HepG2 (cell line): ENCODE data around the gene ADAM15. TPM values are rescaled to one million over a fixed set of nuclear protein-coding genes. Genes with fewer than 3 reads are reported as not detected.

Experiments used
- EZH2 ChIP-seq: conservative IDR thresholded peaks from 2 replicates; pipeline ENCODE4 v1.6.1; 2012; ENCODE audit warnings: mild to moderate bottlenecking, low read depth, low read length, moderate library complexity
- FOXC1 ChIP-seq: sonication (generic); formaldehyde crosslinking; IDR thresholded peaks from 2 replicates; pipeline ENCODE4 v1.8.0; 2022; ENCODE audit warnings: mild to moderate bottlenecking, missing genetic modification reagents, borderline replicate concordance
- KLF15 ChIP-seq: sonication (generic); formaldehyde crosslinking; IDR thresholded peaks from 2 replicates; pipeline ENCODE4 v1.8.1; 2023; ENCODE audit warnings: borderline replicate concordance, mild to moderate bottlenecking, inconsistent platforms, missing genetic modification reagents, mixed read lengths
- KLF9 ChIP-seq: IDR thresholded peaks from 2 replicates; pipeline ENCODE4 v1.6.1; 2016; ENCODE audit warnings: low read depth
- ZC3H4 ChIP-seq: sonication (generic); formaldehyde crosslinking; IDR thresholded peaks from 2 replicates; pipeline ENCODE4 v1.4.0; 2020; ENCODE audit warnings: missing genetic modification reagents, borderline replicate concordance
- ZNF256 ChIP-seq: sonication (generic); formaldehyde crosslinking; conservative IDR thresholded peaks from 2 replicates; pipeline ENCODE4 v1.4.0; 2020; ENCODE audit warnings: missing genetic modification reagents
- ZNF326 ChIP-seq: sonication (generic); formaldehyde crosslinking; IDR thresholded peaks from 2 replicates; pipeline ENCODE4 v1.4.0; 2020; ENCODE audit warnings: missing genetic modification reagents, borderline replicate concordance
- ZNF343 ChIP-seq: sonication (generic); formaldehyde crosslinking; IDR thresholded peaks from 2 replicates; pipeline ENCODE4 v1.4.0; 2020; ENCODE audit warnings: mild to moderate bottlenecking, missing genetic modification reagents
- polyA plus RNA-seq, 8 experiments: library from polyadenylated mRNA; depleted of rRNA in 3 of 8; stranded (reverse) in 7 of 8; unstranded in 1 of 8; fragments of >200 nt; fragmentation: Illumina TruSeq in 4 of 8; extraction: Trizol in 4 of 8; gene quantifications; 2 replicates each; pipeline versions ENCODE4 v1.2.1 to v1.2.3, GENCODE V29; 2011 to 2016; ENCODE audit warnings: low read depth in 4 of 8, missing spikeins in 1 of 8, mixed read lengths in 1 of 8; ENCODE audit not compliant: insufficient read depth in 1 of 8
- total RNA-seq, 5 experiments: library from RNA; depleted of rRNA; stranded (reverse); fragments of >200 nt; fragmentation: Illumina TruSeq; extraction: Trizol; gene quantifications; 2 replicates each; pipeline ENCODE4 v1.2.3, GENCODE V29; 2016; ENCODE audit warnings: low read depth in 1 of 5
- TF ChIP-seq, protein P1 (sequence below): IDR thresholded peaks from 2 replicates; pipeline ENCODE4 v1.6.1; 2016; ENCODE audit warnings: low read depth, missing genetic modification reagents, missing compliant biosample characterization
- TF ChIP-seq, protein P2 (sequence below): sonication (generic); formaldehyde crosslinking; IDR thresholded peaks from 2 replicates; pipeline ENCODE4 v1.4.0; 2020; ENCODE audit warnings: missing genetic modification reagents
- TF ChIP-seq, protein P3 (sequence below): sonication (generic); formaldehyde crosslinking; IDR thresholded peaks from 2 replicates; pipeline ENCODE4 v1.5.0; 2020; ENCODE audit warnings: mild to moderate bottlenecking, missing genetic modification reagents, borderline replicate concordance

Gene ADAM15
- total and polyA plus RNA-seq, 2 of the 13 experiments (the other 11 are each of a cell fraction or from before 2014, with no cell fraction given): 17.9 to 25.6 TPM

DNA sequence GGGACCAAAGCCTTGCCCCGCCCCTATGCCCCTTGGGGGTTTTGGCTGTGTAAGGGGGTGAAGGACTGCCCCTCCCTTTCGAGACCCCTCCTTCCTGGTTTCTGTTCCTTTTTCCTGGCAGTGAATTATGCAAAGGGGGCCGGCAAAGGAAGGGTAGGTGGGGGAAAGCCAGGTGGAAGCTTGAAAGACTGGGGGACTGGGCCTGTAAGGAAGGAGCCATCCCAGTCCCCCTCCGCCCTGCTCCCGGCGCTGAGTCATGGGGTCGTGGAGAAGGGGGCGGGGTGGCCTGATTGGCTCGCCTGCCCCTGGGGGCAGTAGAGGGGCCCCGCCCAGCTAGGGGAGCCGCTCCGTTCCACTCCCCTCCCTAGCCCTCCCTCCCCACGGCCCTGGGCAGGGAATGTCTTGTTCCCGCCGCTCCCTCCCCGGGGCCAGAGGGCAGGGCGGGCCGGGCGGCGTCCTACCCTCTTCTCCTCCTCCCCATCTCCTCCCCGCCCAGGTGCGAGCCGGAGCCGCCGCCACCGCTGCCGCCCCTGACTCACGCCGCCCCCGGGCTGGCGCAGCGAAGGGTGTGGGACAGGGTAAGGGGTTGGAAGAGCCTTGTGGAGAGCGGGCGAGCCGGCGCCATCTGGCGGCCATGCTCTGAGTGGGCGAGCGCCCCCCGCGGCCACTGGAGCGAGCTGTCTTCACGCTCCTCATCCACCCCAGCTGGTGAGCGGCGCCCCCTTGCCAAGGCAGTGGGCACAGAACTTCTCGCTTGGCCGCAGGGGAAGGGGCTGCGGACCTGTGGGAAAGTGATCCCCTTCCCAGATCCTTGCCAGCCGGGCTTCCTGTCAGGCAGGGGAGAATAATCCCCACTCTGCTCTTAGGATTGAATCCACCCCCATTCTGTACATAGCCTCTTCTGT lies 33.8 kb upstream of the ADAM15 start (continued):
- TF ChIP-seq, protein P1, sequence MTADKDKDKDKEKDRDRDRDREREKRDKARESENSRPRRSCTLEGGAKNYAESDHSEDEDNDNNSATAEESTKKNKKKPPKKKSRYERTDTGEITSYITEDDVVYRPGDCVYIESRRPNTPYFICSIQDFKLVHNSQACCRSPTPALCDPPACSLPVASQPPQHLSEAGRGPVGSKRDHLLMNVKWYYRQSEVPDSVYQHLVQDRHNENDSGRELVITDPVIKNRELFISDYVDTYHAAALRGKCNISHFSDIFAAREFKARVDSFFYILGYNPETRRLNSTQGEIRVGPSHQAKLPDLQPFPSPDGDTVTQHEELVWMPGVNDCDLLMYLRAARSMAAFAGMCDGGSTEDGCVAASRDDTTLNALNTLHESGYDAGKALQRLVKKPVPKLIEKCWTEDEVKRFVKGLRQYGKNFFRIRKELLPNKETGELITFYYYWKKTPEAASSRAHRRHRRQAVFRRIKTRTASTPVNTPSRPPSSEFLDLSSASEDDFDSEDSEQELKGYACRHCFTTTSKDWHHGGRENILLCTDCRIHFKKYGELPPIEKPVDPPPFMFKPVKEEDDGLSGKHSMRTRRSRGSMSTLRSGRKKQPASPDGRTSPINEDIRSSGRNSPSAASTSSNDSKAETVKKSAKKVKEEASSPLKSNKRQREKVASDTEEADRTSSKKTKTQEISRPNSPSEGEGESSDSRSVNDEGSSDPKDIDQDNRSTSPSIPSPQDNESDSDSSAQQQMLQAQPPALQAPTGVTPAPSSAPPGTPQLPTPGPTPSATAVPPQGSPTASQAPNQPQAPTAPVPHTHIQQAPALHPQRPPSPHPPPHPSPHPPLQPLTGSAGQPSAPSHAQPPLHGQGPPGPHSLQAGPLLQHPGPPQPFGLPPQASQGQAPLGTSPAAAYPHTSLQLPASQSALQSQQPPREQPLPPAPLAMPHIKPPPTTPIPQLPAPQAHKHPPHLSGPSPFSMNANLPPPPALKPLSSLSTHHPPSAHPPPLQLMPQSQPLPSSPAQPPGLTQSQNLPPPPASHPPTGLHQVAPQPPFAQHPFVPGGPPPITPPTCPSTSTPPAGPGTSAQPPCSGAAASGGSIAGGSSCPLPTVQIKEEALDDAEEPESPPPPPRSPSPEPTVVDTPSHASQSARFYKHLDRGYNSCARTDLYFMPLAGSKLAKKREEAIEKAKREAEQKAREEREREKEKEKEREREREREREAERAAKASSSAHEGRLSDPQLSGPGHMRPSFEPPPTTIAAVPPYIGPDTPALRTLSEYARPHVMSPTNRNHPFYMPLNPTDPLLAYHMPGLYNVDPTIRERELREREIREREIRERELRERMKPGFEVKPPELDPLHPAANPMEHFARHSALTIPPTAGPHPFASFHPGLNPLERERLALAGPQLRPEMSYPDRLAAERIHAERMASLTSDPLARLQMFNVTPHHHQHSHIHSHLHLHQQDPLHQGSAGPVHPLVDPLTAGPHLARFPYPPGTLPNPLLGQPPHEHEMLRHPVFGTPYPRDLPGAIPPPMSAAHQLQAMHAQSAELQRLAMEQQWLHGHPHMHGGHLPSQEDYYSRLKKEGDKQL (CRISPR knock-in tag): peak; percentile 53; the same call in 1 of the 2 replicates
- TF ChIP-seq KLF15 (CRISPR knock-in tag) (no peak), ZC3H4 (CRISPR knock-in tag) (no peak), ZNF343 (0 out of 2 replicates have a peak, but pooled peaks have one; percentile 23), EZH2 (no peak), ZNF326 (no peak; the same call in 1 of the 2 replicates), FOXC1 (CRISPR knock-in tag) (peak; percentile 88), KLF9 (CRISPR knock-in tag) (peak; percentile 91; the same call in 1 of the 2 replicates), ZNF256 (CRISPR knock-in tag) (peak; percentile 67; the same call in 1 of the 2 replicates)
- TF ChIP-seq, protein P2, sequence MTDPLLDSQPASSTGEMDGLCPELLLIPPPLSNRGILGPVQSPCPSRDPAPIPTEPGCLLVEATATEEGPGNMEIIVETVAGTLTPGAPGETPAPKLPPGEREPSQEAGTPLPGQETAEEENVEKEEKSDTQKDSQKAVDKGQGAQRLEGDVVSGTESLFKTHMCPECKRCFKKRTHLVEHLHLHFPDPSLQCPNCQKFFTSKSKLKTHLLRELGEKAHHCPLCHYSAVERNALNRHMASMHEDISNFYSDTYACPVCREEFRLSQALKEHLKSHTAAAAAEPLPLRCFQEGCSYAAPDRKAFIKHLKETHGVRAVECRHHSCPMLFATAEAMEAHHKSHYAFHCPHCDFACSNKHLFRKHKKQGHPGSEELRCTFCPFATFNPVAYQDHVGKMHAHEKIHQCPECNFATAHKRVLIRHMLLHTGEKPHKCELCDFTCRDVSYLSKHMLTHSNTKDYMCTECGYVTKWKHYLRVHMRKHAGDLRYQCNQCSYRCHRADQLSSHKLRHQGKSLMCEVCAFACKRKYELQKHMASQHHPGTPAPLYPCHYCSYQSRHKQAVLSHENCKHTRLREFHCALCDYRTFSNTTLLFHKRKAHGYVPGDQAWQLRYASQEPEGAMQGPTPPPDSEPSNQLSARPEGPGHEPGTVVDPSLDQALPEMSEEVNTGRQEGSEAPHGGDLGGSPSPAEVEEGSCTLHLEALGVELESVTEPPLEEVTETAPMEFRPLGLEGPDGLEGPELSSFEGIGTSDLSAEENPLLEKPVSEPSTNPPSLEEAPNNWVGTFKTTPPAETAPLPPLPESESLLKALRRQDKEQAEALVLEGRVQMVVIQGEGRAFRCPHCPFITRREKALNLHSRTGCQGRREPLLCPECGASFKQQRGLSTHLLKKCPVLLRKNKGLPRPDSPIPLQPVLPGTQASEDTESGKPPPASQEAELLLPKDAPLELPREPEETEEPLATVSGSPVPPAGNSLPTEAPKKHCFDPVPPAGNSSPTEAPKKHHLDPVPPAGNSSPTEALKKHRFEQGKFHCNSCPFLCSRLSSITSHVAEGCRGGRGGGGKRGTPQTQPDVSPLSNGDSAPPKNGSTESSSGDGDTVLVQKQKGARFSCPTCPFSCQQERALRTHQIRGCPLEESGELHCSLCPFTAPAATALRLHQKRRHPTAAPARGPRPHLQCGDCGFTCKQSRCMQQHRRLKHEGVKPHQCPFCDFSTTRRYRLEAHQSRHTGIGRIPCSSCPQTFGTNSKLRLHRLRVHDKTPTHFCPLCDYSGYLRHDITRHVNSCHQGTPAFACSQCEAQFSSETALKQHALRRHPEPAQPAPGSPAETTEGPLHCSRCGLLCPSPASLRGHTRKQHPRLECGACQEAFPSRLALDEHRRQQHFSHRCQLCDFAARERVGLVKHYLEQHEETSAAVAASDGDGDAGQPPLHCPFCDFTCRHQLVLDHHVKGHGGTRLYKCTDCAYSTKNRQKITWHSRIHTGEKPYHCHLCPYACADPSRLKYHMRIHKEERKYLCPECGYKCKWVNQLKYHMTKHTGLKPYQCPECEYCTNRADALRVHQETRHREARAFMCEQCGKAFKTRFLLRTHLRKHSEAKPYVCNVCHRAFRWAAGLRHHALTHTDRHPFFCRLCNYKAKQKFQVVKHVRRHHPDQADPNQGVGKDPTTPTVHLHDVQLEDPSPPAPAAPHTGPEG (CRISPR knock-in tag): no peak; the same call in 1 of the 2 replicates
- TF ChIP-seq, protein P3, sequence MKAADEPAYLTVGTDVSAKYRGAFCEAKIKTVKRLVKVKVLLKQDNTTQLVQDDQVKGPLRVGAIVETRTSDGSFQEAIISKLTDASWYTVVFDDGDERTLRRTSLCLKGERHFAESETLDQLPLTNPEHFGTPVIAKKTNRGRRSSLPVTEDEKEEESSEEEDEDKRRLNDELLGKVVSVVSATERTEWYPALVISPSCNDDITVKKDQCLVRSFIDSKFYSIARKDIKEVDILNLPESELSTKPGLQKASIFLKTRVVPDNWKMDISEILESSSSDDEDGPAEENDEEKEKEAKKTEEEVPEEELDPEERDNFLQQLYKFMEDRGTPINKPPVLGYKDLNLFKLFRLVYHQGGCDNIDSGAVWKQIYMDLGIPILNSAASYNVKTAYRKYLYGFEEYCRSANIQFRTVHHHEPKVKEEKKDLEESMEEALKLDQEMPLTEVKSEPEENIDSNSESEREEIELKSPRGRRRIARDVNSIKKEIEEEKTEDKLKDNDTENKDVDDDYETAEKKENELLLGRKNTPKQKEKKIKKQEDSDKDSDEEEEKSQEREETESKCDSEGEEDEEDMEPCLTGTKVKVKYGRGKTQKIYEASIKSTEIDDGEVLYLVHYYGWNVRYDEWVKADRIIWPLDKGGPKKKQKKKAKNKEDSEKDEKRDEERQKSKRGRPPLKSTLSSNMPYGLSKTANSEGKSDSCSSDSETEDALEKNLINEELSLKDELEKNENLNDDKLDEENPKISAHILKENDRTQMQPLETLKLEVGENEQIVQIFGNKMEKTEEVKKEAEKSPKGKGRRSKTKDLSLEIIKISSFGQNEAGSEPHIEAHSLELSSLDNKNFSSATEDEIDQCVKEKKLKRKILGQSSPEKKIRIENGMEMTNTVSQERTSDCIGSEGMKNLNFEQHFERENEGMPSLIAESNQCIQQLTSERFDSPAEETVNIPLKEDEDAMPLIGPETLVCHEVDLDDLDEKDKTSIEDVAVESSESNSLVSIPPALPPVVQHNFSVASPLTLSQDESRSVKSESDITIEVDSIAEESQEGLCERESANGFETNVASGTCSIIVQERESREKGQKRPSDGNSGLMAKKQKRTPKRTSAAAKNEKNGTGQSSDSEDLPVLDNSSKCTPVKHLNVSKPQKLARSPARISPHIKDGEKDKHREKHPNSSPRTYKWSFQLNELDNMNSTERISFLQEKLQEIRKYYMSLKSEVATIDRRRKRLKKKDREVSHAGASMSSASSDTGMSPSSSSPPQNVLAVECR: peak; percentile 90
